ENCODE measurements around the gene RNFT2.

RNFT2 gene

DNA sequence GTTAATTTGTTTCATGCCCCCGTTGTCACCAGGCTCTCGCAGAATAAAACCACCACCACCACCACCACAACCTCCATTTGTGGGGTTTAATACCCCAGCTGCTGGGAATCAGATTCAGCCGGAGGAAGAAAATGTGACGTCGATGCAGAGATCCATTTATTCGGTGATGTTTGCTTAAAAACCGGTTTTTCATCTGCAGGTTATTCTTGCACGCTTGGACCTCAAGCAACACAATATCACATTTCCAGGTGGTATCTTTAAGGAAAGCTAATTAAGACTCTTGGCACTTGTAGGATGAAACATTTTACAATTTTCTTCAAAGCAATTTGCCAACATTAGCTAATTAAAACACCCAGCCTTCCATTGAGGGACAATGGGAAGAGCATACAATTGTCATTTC, 40.0 kb upstream of the RNFT2 start:
- Mint-ChIP-seq H3K4me1 (peaks cover 1% of the 10 kb centered on the region), H3K9me3 (no peaks in the 10 kb centered on the region), H3K27me3 (peaks cover 41% of the 10 kb centered on the region), H3K4me3 (no peak overlapping the region), H3K36me3 (ENCODE audit: insufficient read depth) (peaks cover 2% of the 10 kb centered on the region), H3K27ac (ENCODE audit: low read depth) (no peak overlapping the region)
- ATAC-seq (replicated peaks; ENCODE audit: extremely low read depth, poor library complexity, severe bottlenecking) (no peak), DNase-seq (ENCODE audit: low spot score in 2 of 2) (no peak)

DNA sequence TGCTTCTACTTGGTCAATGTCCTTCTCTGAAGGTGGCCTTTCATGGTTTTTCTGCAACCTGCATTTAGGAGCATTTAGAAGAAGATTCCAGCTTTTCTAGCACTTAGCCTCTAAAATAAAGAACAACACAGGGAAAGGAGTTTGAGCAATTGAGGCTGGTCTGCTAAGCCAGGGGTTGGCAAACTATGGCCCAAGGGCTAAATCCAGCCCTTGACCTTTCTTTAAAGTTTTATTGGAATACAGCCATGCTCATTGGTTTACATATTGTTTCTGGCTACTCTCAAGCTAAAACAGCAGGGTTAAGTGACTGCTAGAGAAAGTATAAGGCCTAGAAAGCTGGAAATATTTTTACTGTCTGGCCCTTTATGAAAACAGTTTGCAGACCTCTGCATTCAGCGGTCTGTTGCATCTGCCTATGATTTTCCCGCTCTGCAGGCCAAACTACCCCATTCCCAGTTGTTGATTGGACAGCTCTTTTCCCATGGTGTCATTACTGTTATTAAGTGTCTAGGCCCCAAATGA, 39.5 kb upstream of the RNFT2 start:
- Mint-ChIP-seq H3K27me3 (peaks cover 41% of the 10 kb centered on the region), H3K9me3 (no peaks in the 10 kb centered on the region), H3K27ac (ENCODE audit: low read depth) (no peak overlapping the region)

DNA sequence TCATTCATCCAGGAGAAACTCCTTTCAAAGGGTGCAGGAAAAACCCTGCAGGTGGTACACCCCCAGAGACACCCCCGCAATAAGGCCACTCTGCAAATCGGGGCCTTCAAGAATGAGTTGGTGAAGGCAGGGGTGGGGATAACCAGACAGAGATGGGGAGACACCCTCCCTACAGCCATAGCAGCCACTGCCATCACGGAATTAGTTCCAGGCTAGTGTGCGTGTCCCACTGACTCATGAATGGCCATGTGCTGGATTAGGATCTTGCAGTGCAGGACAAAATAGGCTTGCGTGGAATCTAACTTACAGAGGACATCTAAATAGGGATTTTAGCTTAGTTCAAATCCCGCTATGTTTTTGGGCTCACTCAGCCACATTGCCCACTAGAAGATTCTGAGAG, 38.0 kb upstream of the RNFT2 start:
- Mint-ChIP-seq H3K27ac (ENCODE audit: low read depth) (no peak overlapping the region), H3K9me3 (no peaks in the 10 kb centered on the region), H3K36me3 (ENCODE audit: insufficient read depth) (peaks cover 2% of the 10 kb centered on the region), H3K4me3 (no peak overlapping the region), H3K4me1 (peaks cover 5% of the 10 kb centered on the region), H3K27me3 (peaks cover 28% of the 10 kb centered on the region)
- ATAC-seq (replicated peaks; ENCODE audit: extremely low read depth, poor library complexity, severe bottlenecking) (no peak), DNase-seq (ENCODE audit: low spot score in 2 of 2) (no peak)

More for the DNA sequence above, 39.5 kb upstream of the RNFT2 start:
- peaks cover 2% of the 10 kb centered on the region for H3K36me3 Mint-ChIP-seq (ENCODE audit: insufficient read depth)
- no peak overlapping the region for H3K4me3 Mint-ChIP-seq
- peaks cover 5% of the 10 kb centered on the region for H3K4me1 Mint-ChIP-seq
- ATAC-seq (replicated peaks; ENCODE audit: extremely low read depth, poor library complexity, severe bottlenecking) (no peak), DNase-seq (ENCODE audit: low spot score in 2 of 2) (no peak)

- Mint-ChIP-seq H3K4me1 (peaks cover 5% of the 10 kb centered on the region), H3K27me3 (peaks cover 14% of the 10 kb centered on the region), H3K4me3 (no peak overlapping the region), H3K27ac (ENCODE audit: low read depth) (no peak overlapping the region), H3K9me3 (no peaks in the 10 kb centered on the region), H3K36me3 (ENCODE audit: insufficient read depth) (peaks cover 2% of the 10 kb centered on the region)
- no peak for ATAC-seq (replicated peaks; ENCODE audit: extremely low read depth, poor library complexity, severe bottlenecking)
- DNase-seq (ENCODE audit: low spot score in 2 of 2) = no peak
These were observed 36.7 kb upstream of the RNFT2 start for GRCh38 chr12:116701432-116701831.

DNA sequence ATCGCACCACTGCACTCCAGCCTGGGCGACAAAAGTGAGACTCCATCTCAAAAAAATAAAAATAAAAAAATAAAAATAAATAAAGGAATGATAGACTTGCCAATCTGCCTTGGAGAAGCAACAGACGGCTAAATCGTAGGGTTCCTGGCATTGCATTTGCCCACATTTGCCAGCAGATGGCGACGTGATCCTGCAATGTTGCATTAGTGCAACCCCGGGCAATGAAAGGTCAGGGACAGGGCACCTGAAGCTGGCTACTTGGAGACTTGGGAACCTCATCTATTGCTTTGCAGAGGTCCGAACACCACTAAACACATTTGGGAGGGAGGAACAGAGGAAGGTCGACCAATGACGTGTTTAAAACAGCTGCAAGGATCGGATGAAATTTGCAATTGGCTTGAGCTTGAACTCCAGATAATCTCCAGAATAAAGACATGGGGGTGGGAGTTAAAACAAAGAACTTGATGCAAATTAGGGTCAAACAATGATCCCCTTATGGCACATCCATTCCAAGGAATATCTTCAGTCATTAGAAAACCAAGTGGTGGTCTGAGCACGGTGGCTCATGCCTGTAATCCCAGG, 34.8 kb upstream of the RNFT2 start:
- Mint-ChIP-seq H3K36me3 (ENCODE audit: insufficient read depth) (peaks cover 1% of the 10 kb centered on the region), H3K9me3 (no peaks in the 10 kb centered on the region), H3K4me1 (peaks cover 5% of the 10 kb centered on the region), H3K4me3 (no peak overlapping the region), H3K27ac (ENCODE audit: low read depth) (no peak overlapping the region), H3K27me3 (peaks cover 10% of the 10 kb centered on the region)
- ATAC-seq (replicated peaks; ENCODE audit: extremely low read depth, poor library complexity, severe bottlenecking) (no peak), DNase-seq (ENCODE audit: low spot score in 2 of 2) (peak; percentile 47 to 48)

DNA sequence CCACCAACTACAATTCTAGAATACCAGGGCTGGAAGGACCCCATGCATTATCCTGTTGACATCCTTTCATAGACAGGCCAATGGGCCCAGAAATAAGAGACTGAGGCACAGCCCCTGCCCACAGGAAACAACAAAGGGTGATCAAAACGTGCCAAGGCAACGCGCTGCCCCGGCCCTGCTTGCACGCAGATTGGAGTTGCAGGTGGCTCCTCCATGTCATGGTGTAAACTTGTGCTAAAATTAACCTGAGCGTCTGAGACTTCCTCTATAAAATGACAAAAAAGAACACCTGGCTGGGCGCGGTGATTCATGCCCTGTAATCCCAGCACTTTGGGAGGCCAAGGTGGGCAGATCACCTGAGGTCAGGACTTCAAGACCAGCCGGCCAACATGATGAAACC, 30.4 kb upstream of the RNFT2 start:
- Mint-ChIP-seq H3K27ac (ENCODE audit: low read depth) (no peak overlapping the region), H3K36me3 (ENCODE audit: insufficient read depth) (peaks cover 2% of the 10 kb centered on the region), H3K27me3 (peaks cover 19% of the 10 kb centered on the region), H3K4me3 (no peak overlapping the region), H3K9me3 (no peaks in the 10 kb centered on the region), H3K4me1 (peaks cover 14% of the 10 kb centered on the region)
- ATAC-seq (replicated peaks; ENCODE audit: extremely low read depth, poor library complexity, severe bottlenecking) = no peak
- DNase-seq (ENCODE audit: low spot score in 2 of 2) = no peak

GRCh38 chr12:116708826-116709756, 29.0 kb upstream of the RNFT2 start:
- Mint-ChIP-seq H3K36me3 (ENCODE audit: insufficient read depth) (peaks cover 2% of the 10 kb centered on the region), H3K27me3 (peaks cover 9% of the 10 kb centered on the region), H3K9me3 (no peaks in the 10 kb centered on the region), H3K4me1 (peaks cover 9% of the 10 kb centered on the region), H3K4me3 (no peak overlapping the region), H3K27ac (ENCODE audit: low read depth) (no peak overlapping the region)
- DNase-seq (ENCODE audit: low spot score in 2 of 2) = peak; percentile 20 to 22
- ATAC-seq (replicated peaks; ENCODE audit: extremely low read depth, poor library complexity, severe bottlenecking) = peak; percentile 78

- peaks cover 3% of the 10 kb centered on the region for H3K36me3 Mint-ChIP-seq (ENCODE audit: insufficient read depth)
- ATAC-seq (replicated peaks; ENCODE audit: extremely low read depth, poor library complexity, severe bottlenecking) (no peak), DNase-seq (ENCODE audit: low spot score in 2 of 2) (no peak)
- H3K9me3 Mint-ChIP-seq = no peaks in the 10 kb centered on the region
- peaks cover 9% of the 10 kb centered on the region for H3K4me1 Mint-ChIP-seq
- peaks cover 9% of the 10 kb centered on the region for H3K27me3 Mint-ChIP-seq
- no peak overlapping the region for H3K4me3 Mint-ChIP-seq
- no peak overlapping the region for H3K27ac Mint-ChIP-seq (ENCODE audit: low read depth)
These were observed 28.3 kb upstream of the RNFT2 start for GRCh38 chr12:116709768-116710167.

GRCh38 chr12:116710370-116711150, 27.6 kb upstream of the RNFT2 start:
- ATAC-seq (replicated peaks; ENCODE audit: extremely low read depth, poor library complexity, severe bottlenecking) = no peak
- DNase-seq (ENCODE audit: low spot score in 2 of 2) = no peak
- Mint-ChIP-seq H3K9me3 (no peaks in the 10 kb centered on the region), H3K27ac (ENCODE audit: low read depth) (peak overlapping the region; percentile 71), H3K4me3 (no peak overlapping the region), H3K4me1 (peaks cover 9% of the 10 kb centered on the region), H3K27me3 (peaks cover 9% of the 10 kb centered on the region), H3K36me3 (ENCODE audit: insufficient read depth) (peaks cover 5% of the 10 kb centered on the region)

DNA sequence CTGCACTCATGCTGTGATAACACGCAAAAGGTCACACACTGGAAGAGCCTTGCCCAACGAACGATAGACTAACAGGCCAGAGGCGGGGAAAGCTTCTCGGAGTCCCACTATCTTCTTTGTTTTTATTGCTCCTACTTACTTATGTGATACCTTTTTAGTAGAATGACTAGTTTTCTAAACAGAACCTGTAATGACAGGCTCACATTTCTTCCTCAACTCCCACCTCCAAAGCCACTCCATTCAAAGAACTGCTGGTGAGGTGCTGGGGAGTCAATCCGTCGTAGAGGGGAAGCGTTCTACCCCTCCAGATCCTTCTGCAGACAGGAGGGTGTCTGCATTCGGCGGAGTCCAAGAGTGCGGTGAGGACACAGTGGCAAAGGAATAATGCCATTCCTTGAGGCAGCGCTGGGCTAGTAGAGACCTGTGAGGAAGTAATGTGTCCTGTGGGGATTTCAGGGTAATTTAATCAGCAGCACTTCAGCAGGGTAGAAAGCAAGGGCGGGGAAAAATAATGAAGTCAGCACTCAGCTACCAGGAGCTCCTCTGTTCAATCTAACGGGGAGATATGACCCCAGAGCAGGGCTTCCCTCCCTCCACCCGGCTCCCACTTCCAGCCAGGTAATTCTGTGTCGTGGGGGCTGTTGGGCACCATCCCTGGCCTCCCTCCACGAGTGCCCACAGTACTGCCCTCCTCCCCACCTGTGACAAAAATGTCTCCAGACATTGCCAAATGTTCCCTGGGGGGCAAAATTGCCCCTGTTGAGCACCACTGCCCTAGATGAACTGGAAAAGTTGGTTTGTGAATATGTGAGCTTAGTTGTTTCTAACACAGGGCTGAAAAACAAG, 25.4 kb upstream of the RNFT2 start:
- H3K4me1 Mint-ChIP-seq = peaks cover 9% of the 10 kb centered on the region

DNA sequence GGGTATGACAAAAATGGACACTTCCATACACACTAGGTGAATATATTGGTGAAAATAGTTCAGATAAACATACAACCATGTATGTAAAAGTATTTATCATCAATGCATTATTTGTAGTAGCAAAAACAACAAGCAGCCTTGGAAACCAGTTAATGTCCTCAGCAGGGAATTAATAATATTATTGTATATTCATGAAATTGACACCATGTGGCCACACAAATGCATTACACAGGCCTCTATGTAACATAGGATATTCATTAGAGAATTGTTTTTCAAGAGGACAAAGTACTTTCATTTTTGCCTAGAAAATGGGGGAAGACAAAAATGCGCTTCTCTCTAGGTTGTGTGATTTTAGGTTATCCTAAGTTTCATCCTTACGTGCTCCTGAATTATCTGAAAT, 24.6 kb upstream of the RNFT2 start:
- no peak for ATAC-seq (replicated peaks; ENCODE audit: extremely low read depth, poor library complexity, severe bottlenecking)
- Mint-ChIP-seq H3K27ac (ENCODE audit: low read depth) (no peak overlapping the region), H3K36me3 (ENCODE audit: insufficient read depth) (peaks cover 33% of the 10 kb centered on the region), H3K9me3 (no peaks in the 10 kb centered on the region), H3K27me3 (peaks cover 6% of the 10 kb centered on the region), H3K4me1 (peaks cover 8% of the 10 kb centered on the region), H3K4me3 (no peak overlapping the region)
- DNase-seq (ENCODE audit: low spot score in 2 of 2) = no peak

More for the DNA sequence above, 25.4 kb upstream of the RNFT2 start:
- ATAC-seq (replicated peaks; ENCODE audit: extremely low read depth, poor library complexity, severe bottlenecking) (no peak), DNase-seq (ENCODE audit: low spot score in 2 of 2) (no peak)
- no peak overlapping the region for H3K27ac Mint-ChIP-seq (ENCODE audit: low read depth)
- peaks cover 9% of the 10 kb centered on the region for H3K27me3 Mint-ChIP-seq
- H3K4me3 Mint-ChIP-seq = no peak overlapping the region
- H3K36me3 Mint-ChIP-seq (ENCODE audit: insufficient read depth) = peaks cover 26% of the 10 kb centered on the region
- H3K9me3 Mint-ChIP-seq = no peaks in the 10 kb centered on the region

DNA sequence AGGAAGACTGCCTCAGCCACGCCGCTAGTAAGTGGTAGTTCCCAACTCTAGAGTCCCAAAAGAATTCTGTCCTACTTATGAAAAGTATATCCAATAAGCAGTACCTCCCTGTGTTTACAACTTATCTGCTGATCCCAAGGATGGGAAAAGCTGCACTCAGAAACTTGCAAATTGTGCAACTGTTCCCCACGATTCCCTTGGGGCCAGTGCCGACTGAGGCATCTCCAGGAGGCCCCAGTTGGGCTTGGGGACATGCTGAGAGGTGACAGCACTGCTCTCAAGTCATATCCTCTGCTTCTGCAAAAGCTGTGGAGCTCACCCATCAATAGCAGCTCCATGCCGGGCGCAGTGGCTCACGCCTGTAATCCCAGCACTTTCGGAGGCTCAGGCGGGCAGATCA, 23.9 kb upstream of the RNFT2 start:
- peaks cover 2% of the 10 kb centered on the region for H3K4me1 Mint-ChIP-seq
- H3K27ac Mint-ChIP-seq (ENCODE audit: low read depth) = no peak overlapping the region

More for the DNA sequence above, 23.9 kb upstream of the RNFT2 start:
- no peak overlapping the region for H3K4me3 Mint-ChIP-seq
- peaks cover 37% of the 10 kb centered on the region for H3K36me3 Mint-ChIP-seq (ENCODE audit: insufficient read depth)
- no peaks in the 10 kb centered on the region for H3K27me3 Mint-ChIP-seq
- DNase-seq (ENCODE audit: low spot score in 2 of 2) (no peak), ATAC-seq (replicated peaks; ENCODE audit: extremely low read depth, poor library complexity, severe bottlenecking) (no peak)
- H3K9me3 Mint-ChIP-seq = no peaks in the 10 kb centered on the region
